SK-N-SH (cell line): ENCODE measurements around the gene TJP1. TPM values are rescaled to one million over a fixed set of nuclear protein-coding genes. Genes with fewer than 3 reads are reported as not detected.

Experiments used
- CTCF ChIA-PET: fragments of 300-600, 350-600 bp; formaldehyde crosslinking; extraction: SDS; loops from one replicate; lab custom pipeline; 2021; lab: Yijun Ruan, JAX
- POLR2A ChIA-PET: fragments of 350-600 bp; sonication (Branson Sonifier 250); formaldehyde crosslinking; extraction: SDS; loops from one replicate; lab custom pipeline; 2020; ENCODE audit warnings: antibody characterized with exemption, inconsistent platforms; lab: Yijun Ruan, JAX
- DNase-seq: peaks from one replicate; pipeline ENCODE4 v3.0.0; 2012
- H2AFZ ChIP-seq: fragments of 200-600 bp; sonication (generic); 2 replicates; pipeline ENCODE4 v1.8.1; 2016; ENCODE audit warnings: antibody characterized with exemption, mild to moderate bottlenecking, low read depth
- H3F3A ChIP-seq: fragments of 200-600 bp; sonication (generic); replicated peaks from 2 replicates; pipeline ENCODE3; 2016; ENCODE audit warnings: antibody characterized with exemption, mild to moderate bottlenecking; ENCODE audit not compliant: insufficient read depth
- H3K27ac ChIP-seq, 2 experiments: fragments of 200-500 bp in 1 of 2; fragments of 200-600 bp in 1 of 2; sonication (Bioruptor generic) in 1 of 2; sonication (generic), shearing (Covaris generic) in 1 of 2; 2 replicates each; pipeline versions ENCODE4 v1.5.1 to v1.6.1; 2014 to 2016; ENCODE audit warnings: low read depth in 2 of 2, inconsistent platforms in 1 of 2, low read length in 1 of 2, mild to moderate bottlenecking in 1 of 2, mixed read lengths in 1 of 2
- H3K27me3 ChIP-seq: fragments of 200-600 bp; sonication (generic), shearing (Covaris generic); 2 replicates; pipeline ENCODE4 v1.6.1; 2016; ENCODE audit warnings: mixed run types; ENCODE audit not compliant: insufficient read depth
- H3K36me3 ChIP-seq, 2 experiments: fragments of 200-500 bp in 1 of 2; fragments of 200-600 bp in 1 of 2; sonication (Bioruptor generic) in 1 of 2; sonication (generic) in 1 of 2; replicated peaks in 1 of 2; 2 replicates each; pipeline versions ENCODE3 to v1.5.1; 2014 to 2016; ENCODE audit warnings: low read length in 1 of 2, mild to moderate bottlenecking in 1 of 2; ENCODE audit not compliant: insufficient read depth in 2 of 2, control insufficient read depth in 1 of 2
- H3K4me1 ChIP-seq, 2 experiments: fragments of 200-500 bp in 1 of 2; fragments of 200-600 bp in 1 of 2; sonication (Bioruptor generic) in 1 of 2; sonication (generic), shearing (Covaris generic) in 1 of 2; 2 replicates each; pipeline versions ENCODE4 v1.5.1 to v1.6.1; 2014 to 2016; ENCODE audit warnings: low read depth in 1 of 2, low read length in 1 of 2, mixed run types in 1 of 2; ENCODE audit not compliant: insufficient read depth in 2 of 2, control insufficient read depth in 1 of 2
- H3K4me2 ChIP-seq: fragments of 200-600 bp; sonication (generic), shearing (Covaris generic); 2 replicates; pipeline ENCODE4 v1.6.1; 2017; ENCODE audit warnings: mixed run types
- H3K4me3 ChIP-seq, 2 experiments: fragments of 200-500 bp in 1 of 2; fragments of 200-600 bp in 1 of 2; sonication (Bioruptor generic) in 1 of 2; sonication (generic), shearing (Covaris generic) in 1 of 2; 2 replicates each; pipeline versions ENCODE4 v1.5.1 to v1.8.1; 2014 to 2016; ENCODE audit warnings: low read depth in 2 of 2, inconsistent platforms in 1 of 2, low read length in 1 of 2, mild to moderate bottlenecking in 1 of 2, mixed read lengths in 1 of 2, moderate library complexity in 1 of 2
- H3K79me2 ChIP-seq: fragments of 200-600 bp; sonication (generic); 2 replicates; pipeline ENCODE4 v1.8.1; 2017; ENCODE audit warnings: mild to moderate bottlenecking; ENCODE audit not compliant: insufficient read depth
- H3K9ac ChIP-seq: fragments of 200-600 bp; sonication (generic); 2 replicates; pipeline ENCODE4 v1.6.1; 2017; ENCODE audit warnings: mixed run types
- H3K9me2 ChIP-seq: fragments of 200-600 bp; sonication (generic); 2 replicates; pipeline ENCODE4 v1.6.1; 2017; ENCODE audit warnings: mixed run types
- H3K9me3 ChIP-seq: fragments of 200-600 bp; sonication (generic); 2 replicates; pipeline ENCODE4 v1.6.1; 2017; ENCODE audit warnings: mixed run types, mild to moderate bottlenecking, moderate library complexity
- H4K20me1 ChIP-seq: fragments of 200-600 bp; sonication (generic); 2 replicates; pipeline ENCODE4 v1.6.1; 2017; ENCODE audit warnings: mild to moderate bottlenecking, mixed run types; ENCODE audit not compliant: insufficient read depth
- CHD2 ChIP-seq: fragments of 150-350 bp; IDR thresholded peaks from 2 replicates; pipeline ENCODE4 v1.6.1; 2018; ENCODE audit warnings: low read length; ENCODE audit not compliant: partially characterized antibody
- ELF1 ChIP-seq: IDR thresholded peaks from 2 replicates; pipeline ENCODE4 v1.4.0; 2012
- EZH2phosphoT487 ChIP-seq: fragments of 200-600 bp; sonication (generic); IDR thresholded peaks from 2 replicates; pipeline ENCODE4 v1.6.1; 2017; ENCODE audit warnings: low read depth, mixed run types, mild to moderate bottlenecking, antibody characterized with exemption, moderate library complexity, borderline replicate concordance
- FOSL2 ChIP-seq: IDR thresholded peaks from 2 replicates; pipeline ENCODE4 v1.4.0; 2012; ENCODE audit warnings: low read depth, mild to moderate bottlenecking, moderate library complexity, borderline replicate concordance
- FOXJ3 ChIP-seq: sonication (generic); formaldehyde crosslinking; IDR thresholded peaks from 2 replicates; pipeline ENCODE4 v1.5.1; 2020; ENCODE audit warnings: mild to moderate bottlenecking, missing genetic modification reagents
- GATA2 ChIP-seq: sonication (generic); formaldehyde crosslinking; IDR thresholded peaks from 2 replicates; pipeline ENCODE4 v1.5.0; 2020; ENCODE audit warnings: mild to moderate bottlenecking, missing genetic modification reagents
- IRF3 ChIP-seq: fragments of 150-350 bp; IDR thresholded peaks from 2 replicates; pipeline ENCODE4 v1.6.1; 2016; ENCODE audit warnings: mild to moderate bottlenecking, low read depth, low read length
- JUND ChIP-seq: IDR thresholded peaks from 2 replicates; pipeline ENCODE4 v1.4.0; 2012
- MAX ChIP-seq: IDR thresholded peaks from 2 replicates; pipeline ENCODE4 v1.4.0; 2012; ENCODE audit warnings: low read depth
- MEF2A ChIP-seq: IDR thresholded peaks from 2 replicates; pipeline ENCODE4 v1.4.0; 2012; ENCODE audit warnings: low read depth, borderline replicate concordance
- MXI1 ChIP-seq: IDR thresholded peaks from 2 replicates; pipeline ENCODE4 v1.6.1; 2012; ENCODE audit warnings: mild to moderate bottlenecking, low read depth, low read length, improper control_type of control experiment
- PBX3 ChIP-seq: IDR thresholded peaks from 2 replicates; pipeline ENCODE4; 2012
- POLR2AphosphoS5 ChIP-seq: IDR thresholded peaks from 2 replicates; pipeline ENCODE4 v1.6.1; 2012; ENCODE audit warnings: low read depth, low read length
- RAD21 ChIP-seq: IDR thresholded peaks from 2 replicates; pipeline ENCODE4 v1.6.1; 2012; ENCODE audit warnings: mild to moderate bottlenecking, low read length
- RCOR1 ChIP-seq: fragments of 150-350 bp; IDR thresholded peaks from 2 replicates; pipeline ENCODE4 v1.6.1; 2017; ENCODE audit warnings: antibody characterized with exemption, low read length
- RFX5 ChIP-seq: IDR thresholded peaks from 2 replicates; pipeline ENCODE4 v1.6.1; 2012; ENCODE audit warnings: mild to moderate bottlenecking, improper control_type of control experiment, low read length
- RXRA ChIP-seq: IDR thresholded peaks from 2 replicates; pipeline ENCODE4 v1.4.0; 2012; ENCODE audit warnings: low read depth, mild to moderate bottlenecking, borderline replicate concordance
- TAF1 ChIP-seq: IDR thresholded peaks from 2 replicates; pipeline ENCODE4 v1.6.1; 2012; ENCODE audit warnings: low read depth, mild to moderate bottlenecking, low read length, moderate library complexity, borderline replicate concordance
- TEAD4 ChIP-seq: IDR thresholded peaks from 2 replicates; pipeline ENCODE4 v1.4.0; 2012; ENCODE audit warnings: mild to moderate bottlenecking, borderline replicate concordance; ENCODE audit not compliant: insufficient read depth
- USF2 ChIP-seq: fragments of 150-350 bp; IDR thresholded peaks from 2 replicates; pipeline ENCODE4 v1.6.1; 2017; ENCODE audit warnings: antibody characterized with exemption, low read length, low read depth, borderline replicate concordance
- YY1 ChIP-seq: IDR thresholded peaks from 2 replicates; pipeline ENCODE4 v1.4.0; 2012; ENCODE audit warnings: low read depth, mild to moderate bottlenecking
- ZBTB33 ChIP-seq: IDR thresholded peaks from 2 replicates; pipeline ENCODE4 v1.4.0; 2012; ENCODE audit warnings: low read depth, borderline replicate concordance
- WGBS: methylation state at CpG from one replicate; pipeline ENCODE4 v1.1.6; 2017; ENCODE audit warnings: low lambda C conversion rate; 5-methylcytosine and 5-hydroxymethylcytosine counted together
- polyA plus RNA-seq, 3 experiments: library from polyadenylated mRNA; depleted of rRNA; stranded (reverse); fragments of >200 nt; gene quantifications; 2 replicates each; pipeline ENCODE4 v1.2.3, GENCODE V29; 2012

Gene TJP1
- polyA plus RNA-seq, 1 of the 3 experiments (the other 2 are of a cell fraction): 17.5 TPM

- 88% methylated on average over 3 of the region's 3 CpGs for WGBS
- Histone ChIP-seq H3K9me3 (no peaks in the 10 kb centered on the region), H3K4me1 (no peaks in the 10 kb centered on the region), H3K9me2 (no peaks in the 10 kb centered on the region), H3K27ac (no peak overlapping the region), H4K20me1 (0 out of 2 replicates have a peak, but pooled peaks cover 6% of the 10 kb centered on the region), H3K4me2 (no peak overlapping the region), H2AFZ (no peak overlapping the region), H3K36me3 (peaks cover 57 to 65% of the 10 kb centered on the region in 2 experiments), H3K27me3 (no peaks in the 10 kb centered on the region), H3K79me2 (peaks cover 40% of the 10 kb centered on the region; the same call in 1 of the 2 replicates), H3K4me3 (no peak overlapping the region), H3F3A (no peaks in the 10 kb centered on the region), H3K9ac (no peak overlapping the region)
- POLR2A ChIA-PET: no interaction called here
- CTCF ChIA-PET: interaction anchor here (0.6 to 2.0 kb wide), 2 partner anchors 17 to 90 kb away, joined by 3 to 6 read pairs; no protein-coding TSS in a partner anchor
- no peak for TF ChIP-seq RAD21
- TF ChIP-seq EZH2phosphoT487: no peak
- TF ChIP-seq TAF1: no peak
- TF ChIP-seq USF2: no peak
- no peak for TF ChIP-seq FOSL2
- TF ChIP-seq GATA2 (CRISPR knock-in tag): no peak
- no peak for TF ChIP-seq PBX3
- TF ChIP-seq IRF3: no peak
- no peak for TF ChIP-seq YY1
- no peak for TF ChIP-seq MXI1
- no peak for TF ChIP-seq FOXJ3 (CRISPR knock-in tag)
- no peak for TF ChIP-seq RCOR1
- no peak for TF ChIP-seq ELF1
- no peak for DNase-seq
These were observed 56.9 kb downstream of the TJP1 start for GRCh38 chr15:29765234-29765841.

- Histone ChIP-seq H2AFZ (no peak overlapping the region), H3K79me2 (peaks cover 26% of the 10 kb centered on the region), H3K9ac (no peak overlapping the region), H3K36me3 (peaks cover 44 to 58% of the 10 kb centered on the region in 2 experiments), H3K9me2 (no peaks in the 10 kb centered on the region), H4K20me1 (no peaks in the 10 kb centered on the region), H3K27me3 (no peaks in the 10 kb centered on the region), H3K27ac (no peak overlapping the region), H3K4me2 (no peak overlapping the region), H3F3A (no peaks in the 10 kb centered on the region), H3K4me3 (no peak overlapping the region), H3K4me1 (peaks cover 2 to 12% of the 10 kb centered on the region in 2 experiments; a peak in 3 of 4 replicates), H3K9me3 (no peaks in the 10 kb centered on the region)
- ChIA-PET CTCF (interaction anchor here (0.6 to 1.0 kb wide), 3 partner anchors 14 to 185 kb away, joined by 3 to 4 read pairs (median 3); no protein-coding TSS in a partner anchor), POLR2A (no interaction called here)
- 86% methylated on average over 2 of the region's 2 CpGs for WGBS
- DNase-seq: no peak
- TF ChIP-seq RXRA: no peak
- no peak for TF ChIP-seq POLR2AphosphoS5
- no peak for TF ChIP-seq EZH2phosphoT487
- TF ChIP-seq RAD21: no peak
- TF ChIP-seq MEF2A: no peak
- no peak for TF ChIP-seq ZBTB33
- TF ChIP-seq CHD2: no peak
- no peak for TF ChIP-seq TEAD4
- no peak for TF ChIP-seq JUND
- TF ChIP-seq MAX: no peak
- TF ChIP-seq ELF1: no peak
- TF ChIP-seq MXI1: no peak
- TF ChIP-seq RFX5: no peak
These were observed 62.7 kb downstream of the TJP1 start for GRCh38 chr15:29759596-29759995.
